ENCODE data around the gene COQ9. TPM values are rescaled to one million over a fixed set of nuclear protein-coding genes. Genes with fewer than 3 reads are reported as not detected.

Gene COQ9
- total RNA-seq, 1 experiment from 2014 or later, result 32.9 TPM

DNA sequence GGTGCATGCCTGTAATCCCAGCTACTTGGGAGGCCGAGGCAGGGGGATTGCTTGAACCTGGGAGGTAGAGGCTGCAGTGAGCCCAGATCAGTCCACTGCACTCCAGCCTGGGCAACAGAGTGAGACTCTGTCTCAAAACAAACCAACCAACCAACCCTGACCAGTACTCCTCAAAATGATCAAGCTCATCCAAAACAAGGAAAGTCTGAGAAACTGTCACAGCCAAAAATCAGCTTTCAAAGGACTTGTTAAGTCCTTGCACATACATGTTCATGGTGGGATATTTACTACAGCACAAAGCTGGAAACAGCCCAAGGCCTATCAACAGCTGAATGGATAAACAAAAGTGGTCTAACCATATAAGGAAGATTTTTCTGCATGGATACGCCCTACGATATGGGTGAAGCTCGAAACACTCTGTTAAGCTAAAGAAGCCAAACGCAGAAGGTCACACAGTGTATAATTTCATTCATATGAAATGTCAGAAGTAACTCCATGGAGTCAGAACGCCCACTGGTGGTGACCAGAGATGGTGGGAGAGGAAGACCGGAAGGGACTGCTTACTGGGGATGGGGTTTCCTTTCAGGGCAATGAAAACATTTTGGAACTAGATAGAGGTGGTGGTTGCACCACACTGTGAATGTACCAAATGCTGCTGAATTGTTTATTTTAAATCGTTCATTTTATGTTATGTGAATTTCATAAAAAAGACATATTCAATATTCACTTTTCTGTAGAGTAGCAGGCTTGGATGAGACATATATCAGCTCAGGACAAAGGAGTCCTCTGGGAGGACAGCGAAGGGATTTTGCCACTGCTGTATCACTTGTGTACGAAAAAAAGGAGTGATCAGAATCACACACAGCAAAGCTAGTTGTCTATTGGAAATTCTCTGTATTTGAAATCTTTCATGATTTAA is 25.0 kb upstream of the COQ9 start:
- Histone ChIP-seq H3K23me2 (ENCODE audit: insufficient read length, low read depth, low read length, poor library complexity, severe bottlenecking) (no peaks in the 10 kb centered on the region), H2BK15ac (ENCODE audit: low read depth, low read length) (no peak overlapping the region), H3K18ac (ENCODE audit: insufficient read length, low read depth, low read length) (no peak overlapping the region), H3K79me2 (ENCODE audit: insufficient read depth, low read length) (no peaks in the 10 kb centered on the region), H3K14ac (ENCODE audit: insufficient read depth, low read length) (no peak overlapping the region), H2BK120ac (ENCODE audit: low read depth, low read length, poor library complexity, severe bottlenecking) (no peak overlapping the region), H3K4me2 (ENCODE audit: insufficient read depth, insufficient read length, low read length) (no peak overlapping the region), H3K9me3 (ENCODE audit: control insufficient read depth, low read depth, low read length) (no peaks in the 10 kb centered on the region), H2BK20ac (ENCODE audit: low read depth, low read length, poor library complexity, severe bottlenecking) (no peak overlapping the region), H2AK5ac (ENCODE audit: insufficient read length, low read length) (no peak overlapping the region), H3K4ac (ENCODE audit: low read depth, low read length) (no peak overlapping the region), H3K79me1 (ENCODE audit: insufficient read depth, low read depth, low read length, poor library complexity, severe bottlenecking) (no peaks in the 10 kb centered on the region), H4K5ac (ENCODE audit: insufficient read length, low read depth, low read length) (no peak overlapping the region), H3K23ac (ENCODE audit: insufficient read length, low read depth, low read length) (no peak overlapping the region), H3K4me1 (ENCODE audit: insufficient read depth, low read length) (no peaks in the 10 kb centered on the region), H2BK5ac (ENCODE audit: insufficient read length, low read length) (no peak overlapping the region), H3T11ph (ENCODE audit: low read length) (no peak overlapping the region), H3K9ac (ENCODE audit: extremely low read depth, insufficient read length, low read length) (no peak overlapping the region), H4K91ac (ENCODE audit: insufficient read length, low read depth, low read length) (no peak overlapping the region), H4K20me1 (ENCODE audit: control insufficient read depth, insufficient read depth, insufficient read length) (no peaks in the 10 kb centered on the region), H4K8ac (replicated peaks; ENCODE audit: insufficient read length, low read depth, low read length) (no peak overlapping the region), H3K56ac (ENCODE audit: insufficient read length, low read depth, low read length) (no peak overlapping the region), H2AFZ (ENCODE audit: low read length) (no peak overlapping the region), H3K27me3 (ENCODE audit: insufficient read depth, low read length) (no peaks in the 10 kb centered on the region), H3K27ac (ENCODE audit: insufficient read length, low read depth, low read length) (no peak overlapping the region), H2BK12ac (ENCODE audit: insufficient read length, low read depth, low read length) (no peak overlapping the region)
- Mint-ChIP-seq H3K4me3 (no peak overlapping the region), H3K4me1 (peaks cover 16 to 25% of the 10 kb centered on the region in 2 experiments), H3K9me3 (peaks cover 0 to 3% of the 10 kb centered on the region in 2 experiments; a peak in 1 of 5 replicates), H3K36me3 (ENCODE audit: insufficient read depth in 1 of 3, low read depth in 3 of 3) (peaks cover 0 to 3% (median 1%) of the 10 kb centered on the region in 3 experiments; a peak in 2 of 7 replicates), H3K27me3 (ENCODE audit: low read depth) (no peaks in the 10 kb centered on the region), H3K27ac (peak overlapping the region in 2 of 3 experiments; percentile 32 to 73; a peak in 4 of 7 replicates)
- DNase-seq, result peak; percentile 51
- TF ChIP-seq, protein P1, sequence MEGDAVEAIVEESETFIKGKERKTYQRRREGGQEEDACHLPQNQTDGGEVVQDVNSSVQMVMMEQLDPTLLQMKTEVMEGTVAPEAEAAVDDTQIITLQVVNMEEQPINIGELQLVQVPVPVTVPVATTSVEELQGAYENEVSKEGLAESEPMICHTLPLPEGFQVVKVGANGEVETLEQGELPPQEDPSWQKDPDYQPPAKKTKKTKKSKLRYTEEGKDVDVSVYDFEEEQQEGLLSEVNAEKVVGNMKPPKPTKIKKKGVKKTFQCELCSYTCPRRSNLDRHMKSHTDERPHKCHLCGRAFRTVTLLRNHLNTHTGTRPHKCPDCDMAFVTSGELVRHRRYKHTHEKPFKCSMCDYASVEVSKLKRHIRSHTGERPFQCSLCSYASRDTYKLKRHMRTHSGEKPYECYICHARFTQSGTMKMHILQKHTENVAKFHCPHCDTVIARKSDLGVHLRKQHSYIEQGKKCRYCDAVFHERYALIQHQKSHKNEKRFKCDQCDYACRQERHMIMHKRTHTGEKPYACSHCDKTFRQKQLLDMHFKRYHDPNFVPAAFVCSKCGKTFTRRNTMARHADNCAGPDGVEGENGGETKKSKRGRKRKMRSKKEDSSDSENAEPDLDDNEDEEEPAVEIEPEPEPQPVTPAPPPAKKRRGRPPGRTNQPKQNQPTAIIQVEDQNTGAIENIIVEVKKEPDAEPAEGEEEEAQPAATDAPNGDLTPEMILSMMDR (conservative IDR thresholded peaks at IDR 0.05), result peak; percentile 72
- WGBS (ENCODE audit: extremely low coverage, insufficient read length, low lambda C conversion rate), result no CpG with 5 or more reads among the region's 10 CpGs

All from H9 (cell line).